GM12878 (cell line): ENCODE measurements around the gene GLB1L2. TPM values are rescaled to one million over a fixed set of nuclear protein-coding genes. Genes with fewer than 3 reads are reported as not detected.

Source experiments
- ATAC-seq: fragments of 200-7000 bp; cut with Tn5 transposase; 3 replicates; pipeline ENCODE4 v1.9.1; 2020; ENCODE audit warnings: mild to moderate bottlenecking, moderate library complexity
- BruUV-seq: library from RNA; stranded (reverse); fragments of 400-500 nt; replicated peaks from 2 replicates; lab custom pipeline; 2021; lab: Mats Ljungman, UMichigan
- CTCF ChIA-PET: fragments of 300-600 bp; sonication (Branson Sonifier 250); formaldehyde crosslinking; extraction: SDS; loops from one replicate; lab custom pipeline; 2021; ENCODE audit warnings: inconsistent platforms; lab: Yijun Ruan, JAX
- POLR2A ChIA-PET: fragments of 350-600 bp; formaldehyde crosslinking; extraction: SDS; loops from one replicate; lab custom pipeline; 2021; ENCODE audit warnings: inconsistent platforms; lab: Charles Lee
- RAD21 ChIA-PET: fragments of 300-600 bp; sonication (Branson Sonifier 250); formaldehyde crosslinking; loops from one replicate; lab custom pipeline; 2023; ENCODE audit warnings: antibody characterized with exemption; ENCODE audit not compliant: unreplicated experiment; lab: Charles Lee
- SMC1A ChIA-PET: fragments of 300-600 bp; sonication (Branson Sonifier 250); formaldehyde crosslinking; loops from one replicate; lab custom pipeline; 2023; ENCODE audit not compliant: unreplicated experiment, uncharacterized antibody; lab: Charles Lee
- DNase-seq: peaks from one replicate; pipeline ENCODE4 v3.0.0-alpha.2; 2011; ENCODE audit warnings: low read depth, low spot score
- FAIRE-seq: peaks from 3 replicates; lab custom pipeline; 2011; peaks lifted over from hg19 to GRCh38; lab: Jason Lieb, UNC
- H2AFZ ChIP-seq: 2 replicates; pipeline ENCODE4 v1.6.0; 2011; ENCODE audit warnings: low read depth, low read length, control low read depth; ENCODE audit not compliant: control insufficient read depth
- H3K27ac ChIP-seq: 2 replicates; pipeline ENCODE4 v1.5.1; 2011; ENCODE audit warnings: control low read depth; ENCODE audit not compliant: control insufficient read depth, insufficient read depth
- H3K27me3 ChIP-seq, 2 experiments: replicated peaks in 1 of 2; 2 replicates each; pipeline versions ENCODE4 v1.6.0 to v1.6.1; 2011; ENCODE audit warnings: low read length in 1 of 2; ENCODE audit not compliant: control insufficient read depth in 2 of 2, insufficient read depth in 2 of 2
- H3K36me3 ChIP-seq, 2 experiments: 2 replicates each; pipeline ENCODE4 v1.5.1; 2011; ENCODE audit warnings: low read length in 1 of 2; ENCODE audit not compliant: control insufficient read depth in 2 of 2, insufficient read depth in 2 of 2
- H3K4me1 ChIP-seq: 2 replicates; pipeline ENCODE4 v1.6.1; 2011; ENCODE audit warnings: mild to moderate bottlenecking, low read length, moderate library complexity, mixed read lengths; ENCODE audit not compliant: control insufficient read depth, insufficient read depth
- H3K4me2 ChIP-seq: 2 replicates; pipeline ENCODE4 v1.6.0; 2011; ENCODE audit warnings: control low read depth; ENCODE audit not compliant: control insufficient read depth, insufficient read depth
- H3K4me3 ChIP-seq: fragments of 200-600 bp; sonication (generic); 2 replicates; pipeline ENCODE4 v1.5.1; 2016
- H3K79me2 ChIP-seq: 2 replicates; pipeline ENCODE4 v1.6.0; 2011; ENCODE audit warnings: low read length; ENCODE audit not compliant: control insufficient read depth, insufficient read depth
- H3K9ac ChIP-seq: 2 replicates; pipeline ENCODE4 v1.8.0; 2011; ENCODE audit warnings: low read length, control low read depth, mixed read lengths; ENCODE audit not compliant: control insufficient read depth, insufficient read depth
- H3K9me3 ChIP-seq: replicated peaks from 3 replicates; pipeline ENCODE4 v1.5.1; 2011; ENCODE audit warnings: mild to moderate bottlenecking, low read length; ENCODE audit not compliant: control insufficient read depth, insufficient read depth
- H4K20me1 ChIP-seq: 2 replicates; pipeline ENCODE4 v1.6.0; 2011; ENCODE audit not compliant: control insufficient read depth, insufficient read depth
- BCLAF1 ChIP-seq: fragments of 450-650 bp; IDR thresholded peaks from 2 replicates; pipeline ENCODE4 v1.6.1; 2017; ENCODE audit warnings: antibody characterized with exemption, mild to moderate bottlenecking, moderate library complexity
- CBX5 ChIP-seq: sonication (generic); IDR thresholded peaks from 2 replicates; pipeline ENCODE4 v1.6.1; 2016; ENCODE audit warnings: low read depth, moderate library complexity, mild to moderate bottlenecking, inconsistent platforms
- CHD4 ChIP-seq: fragments of 200-600 bp; sonication (generic); IDR thresholded peaks from 2 replicates; pipeline ENCODE4 v1.6.1; 2016; ENCODE audit warnings: mild to moderate bottlenecking
- ETV6 ChIP-seq, 2 experiments: fragments of 450-650 bp in 1 of 2; IDR thresholded peaks in 1 of 2; conservative IDR thresholded peaks in 1 of 2; 2 replicates each; pipeline ENCODE4 v1.6.1; 2014; ENCODE audit warnings: antibody characterized with exemption in 1 of 2, borderline replicate concordance in 1 of 2, low read depth in 1 of 2, mild to moderate bottlenecking in 1 of 2, moderate library complexity in 1 of 2
- IRF4 ChIP-seq: IDR thresholded peaks from 2 replicates; pipeline ENCODE4 v1.6.1; 2011; ENCODE audit warnings: low read depth, low read length
- MAX ChIP-seq: IDR thresholded peaks from 2 replicates; pipeline ENCODE4 v1.6.1; 2012; ENCODE audit warnings: low read depth, low read length, improper control_type of control experiment
- MEF2A ChIP-seq: IDR thresholded peaks from 2 replicates; pipeline ENCODE4 v1.6.1; 2011; ENCODE audit warnings: low read depth, mild to moderate bottlenecking, low read length, moderate library complexity; ENCODE audit not compliant: insufficient read depth
- MYB ChIP-seq: fragments of 150-350 bp; IDR thresholded peaks from 2 replicates; pipeline ENCODE4 v1.6.1; 2014; ENCODE audit warnings: mild to moderate bottlenecking, low read depth, low read length, borderline replicate concordance
- NFIC ChIP-seq: IDR thresholded peaks from 2 replicates; pipeline ENCODE4 v1.6.1; 2012; ENCODE audit warnings: low read depth, mild to moderate bottlenecking, inconsistent platforms, low read length, moderate library complexity
- SRF ChIP-seq, 2 experiments: IDR thresholded peaks; 2 replicates each; pipeline ENCODE4 v1.6.1; 2011; ENCODE audit warnings: low read depth in 2 of 2, low read length in 2 of 2, mild to moderate bottlenecking in 1 of 2, moderate library complexity in 1 of 2
- TCF3 ChIP-seq: IDR thresholded peaks from 2 replicates; pipeline ENCODE4 v1.6.1; 2012; ENCODE audit warnings: low read depth, mild to moderate bottlenecking, low read length, borderline replicate concordance; ENCODE audit not compliant: insufficient read depth
- ZNF207 ChIP-seq: fragments of 450-650 bp; IDR thresholded peaks from 2 replicates; pipeline ENCODE4 v1.6.1; 2014; ENCODE audit warnings: antibody characterized with exemption, mild to moderate bottlenecking, borderline replicate concordance
- ZNF384 ChIP-seq: IDR thresholded peaks from 2 replicates; pipeline ENCODE4 v1.6.1; 2012; ENCODE audit warnings: low read depth, mild to moderate bottlenecking, low read length, improper control_type of control experiment, borderline replicate concordance
- WGBS: methylation state at CpG from one replicate; pipeline ENCODE4 v1.1.6; 2016; ENCODE audit warnings: low lambda C conversion rate; ENCODE audit not compliant: insufficient replicate concordance, insufficient coverage; ENCODE audit errors: missing lambda C conversion rate; 5-methylcytosine and 5-hydroxymethylcytosine counted together
- in situ Hi-C: fragments of 300-500 bp; cut with MboI; formaldehyde crosslinking; loops from 9 replicates; pipeline ENCODE4 v1.14.3; 2018; ENCODE audit warnings: mixed read lengths
- intact Hi-C: fragments of 100-400 bp; cut with micrococcal nuclease; formaldehyde crosslinking; loops from one replicate; pipeline ENCODE4 v1.14.2; 2022; ENCODE audit not compliant: unreplicated experiment
- polyA plus RNA-seq, 11 experiments: library from polyadenylated mRNA; depleted of rRNA in 4 of 11; unstranded in 6 of 11; stranded (reverse) in 5 of 11; fragments of >200 nt; fragmentation: Nextera tagmentation in 4 of 11; fragmentation: Illumina TruSeq in 1 of 11; extraction: Ambion mirVana in 4 of 11; extraction: Trizol in 1 of 11; gene quantifications; 1 replicate in 1 of 11; 2 replicates in 10 of 11; pipeline versions ENCODE4 v1.2.1 to v1.2.3, GENCODE V29; 2011 to 2016; ENCODE audit warnings: inconsistent platforms in 2 of 11, missing spikeins in 2 of 11, low read depth in 1 of 11
- total RNA-seq, 4 experiments: library from RNA; depleted of rRNA in 3 of 4; stranded (reverse); fragments of >200 nt in 3 of 4; fragmentation: Illumina TruSeq in 1 of 4; extraction: Trizol in 1 of 4; gene quantifications; 2 replicates each; pipeline versions ENCODE4 v1.2.1 to v1.2.3, GENCODE V29; 2013 to 2021

Gene GLB1L2
- total and polyA plus RNA-seq, 10 of the 15 experiments (the other 5 are each of a cell fraction or from before 2014, with no cell fraction given) = 0.04 to 0.85 (median 0.49) TPM

GRCh38 chr11:134356656-134357544, 25.1 kb downstream of the GLB1L2 start:
- H3K79me2 ChIP-seq = no peaks in the 10 kb centered on the region
- POLR2A ChIA-PET = no interaction called here
- BruUV-seq = no TSS peak
- WGBS = 78% methylated on average over 21 of the region's 21 CpGs
- H3K27ac ChIP-seq = no peak overlapping the region
- no peak overlapping the region for H3K4me3 ChIP-seq
- no peak for TF ChIP-seq ZNF207
- TF ChIP-seq BCLAF1 = no peak
- no peak for TF ChIP-seq MYB
- TF ChIP-seq ZNF384 = no peak
- TF ChIP-seq CBX5 = no peak
- no peak for TF ChIP-seq ETV6 (conservative IDR thresholded peaks at IDR 0.05 in 1 of 2, IDR thresholded peaks at IDR 0.05 in 1 of 2; ENCODE audit: borderline replicate concordance in 1 of 2, low read depth in 1 of 2)
- no peak for TF ChIP-seq SRF (IDR thresholded peaks at IDR 0.05; ENCODE audit: low read depth in 2 of 2, low read length in 2 of 2)
- TF ChIP-seq MEF2A = no peak
- no peak for TF ChIP-seq TCF3
- no peak for TF ChIP-seq IRF4
- TF ChIP-seq NFIC = no peak
- TF ChIP-seq CHD4 = no peak
- no peak for TF ChIP-seq MAX
- TF ChIP-seq, all 136 proteins: peak for 0
- ChIA-PET CTCF (no interaction called here), SMC1A (no interaction called here), RAD21 (no interaction called here)
- intact Hi-C loops = loop anchor here (10.0 kb wide), 1 partner anchor 152 kb away; no protein-coding TSS in a partner anchor
- Histone ChIP-seq H3K27me3 (no peaks in the 10 kb centered on the region; a peak in 1 of 4 replicates), H2AFZ (no peak overlapping the region), H3K4me2 (no peak overlapping the region), H3K36me3 (no peaks in the 10 kb centered on the region), H3K9me3 (no peaks in the 10 kb centered on the region), H3K4me1 (no peaks in the 10 kb centered on the region), H3K9ac (no peak overlapping the region), H4K20me1 (no peaks in the 10 kb centered on the region)
- no peak for FAIRE-seq
- ATAC-seq = no peak
- no peak for DNase-seq
- in situ Hi-C loops = no loop called here
